Measurements from ENCODE around the gene GMPPA.

Gene GMPPA

GRCh38 chr2:219540784-219541504 is 42.3 kb downstream of the GMPPA start:
- DNase-seq (ENCODE audit: low read depth), result no peak

- DNase-seq (ENCODE audit: low read depth), result no peak
Measured at GRCh38 chr2:219541611-219542180, 43.0 kb downstream of the GMPPA start.

DNA sequence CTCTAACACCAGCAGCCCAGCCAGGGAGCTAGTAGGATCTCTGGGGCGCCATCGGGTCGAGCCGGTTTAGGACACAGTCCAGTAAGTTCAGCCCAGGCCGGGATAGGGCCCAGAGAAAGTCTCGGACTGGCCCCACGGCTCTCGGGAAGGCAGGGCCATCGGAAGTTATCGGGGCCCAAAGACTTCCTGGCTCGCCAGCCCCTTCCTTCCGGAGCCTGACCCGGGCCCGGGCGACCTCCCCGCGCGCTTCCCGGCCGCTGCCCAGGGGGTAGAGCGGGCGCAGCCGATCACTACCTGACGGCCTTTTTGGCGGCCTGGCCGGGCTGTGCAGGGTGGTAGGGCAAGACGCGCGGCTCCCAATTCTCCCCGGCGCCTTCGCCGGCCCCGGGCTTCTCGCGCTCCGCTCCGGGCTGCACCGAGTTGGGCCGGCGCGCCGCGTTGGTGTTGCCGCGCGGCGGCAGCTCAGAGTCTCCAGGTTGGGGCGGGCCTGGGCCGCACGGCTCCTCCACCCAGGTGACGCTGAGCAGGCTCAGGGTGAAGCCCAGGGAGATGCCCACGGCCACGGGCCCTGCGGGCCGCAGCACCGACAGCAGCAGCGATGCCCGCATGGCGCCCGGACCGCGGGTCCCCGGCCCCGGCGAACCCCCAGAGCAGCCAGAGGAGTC is 44.4 kb downstream of the GMPPA start:
- peak; percentile 11 for DNase-seq (ENCODE audit: low read depth)

GRCh38 chr2:219543596-219544358 is 45.1 kb downstream of the GMPPA start, which contains the start of the genes CHPF and TMEM198:
CHPF (minus strand) TSS chr2:219543809; CDS start chr2:219543538, 271 bp downstream.
TMEM198 (plus strand) TSS chr2:219544028; CDS start chr2:219544728, 700 bp downstream.
- DNase-seq (ENCODE audit: low read depth), result peak; percentile 95

- DNase-seq (ENCODE audit: low read depth), result no peak
Measured at GRCh38 chr2:219544567-219544966, 45.9 kb downstream of the GMPPA start.

GRCh38 chr2:219545295-219545942 is 46.7 kb downstream of the GMPPA start:
- no peak for DNase-seq (ENCODE audit: low read depth)

- no peak for DNase-seq (ENCODE audit: low read depth)
Measured at GRCh38 chr2:219545943-219546352, 47.3 kb downstream of the GMPPA start.

DNA sequence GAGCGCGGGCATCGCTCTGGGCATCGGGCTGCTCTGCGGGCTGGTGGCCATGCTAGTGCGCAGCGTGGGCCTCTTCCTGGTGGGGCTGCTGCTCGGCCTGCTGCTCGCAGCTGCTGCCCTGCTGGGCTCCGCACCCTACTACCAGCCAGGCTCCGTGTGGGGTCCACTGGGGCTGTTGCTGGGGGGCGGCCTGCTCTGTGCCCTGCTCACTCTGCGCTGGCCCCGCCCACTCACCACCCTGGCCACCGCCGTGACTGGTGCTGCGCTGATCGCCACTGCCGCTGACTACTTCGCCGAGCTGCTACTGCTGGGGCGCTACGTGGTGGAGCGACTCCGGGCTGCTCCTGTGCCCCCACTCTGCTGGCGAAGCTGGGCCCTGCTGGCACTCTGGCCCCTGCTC is 48.9 kb downstream of the GMPPA start:
- DNase-seq (ENCODE audit: low read depth), result no peak

DNA sequence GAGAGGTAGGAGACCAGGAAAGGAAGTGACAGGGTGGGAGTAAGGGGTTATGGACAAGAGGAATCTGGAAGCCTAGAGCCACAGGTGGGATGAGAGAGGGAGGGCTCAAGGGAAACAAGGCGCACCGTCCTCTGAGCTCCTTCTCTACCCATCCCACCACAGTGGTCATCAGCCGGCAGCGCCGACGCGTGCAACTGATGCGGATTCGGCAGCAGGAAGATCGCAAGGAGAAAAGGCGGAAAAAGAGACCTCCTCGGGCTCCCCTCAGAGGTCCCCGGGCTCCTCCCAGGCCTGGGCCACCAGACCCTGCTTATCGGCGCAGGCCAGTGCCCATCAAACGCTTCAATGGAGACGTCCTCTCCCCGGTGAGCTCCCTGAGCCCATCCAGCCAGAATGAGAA is 50.3 kb downstream of the GMPPA start:
- DNase-seq (ENCODE audit: low read depth), result no peak

DNA sequence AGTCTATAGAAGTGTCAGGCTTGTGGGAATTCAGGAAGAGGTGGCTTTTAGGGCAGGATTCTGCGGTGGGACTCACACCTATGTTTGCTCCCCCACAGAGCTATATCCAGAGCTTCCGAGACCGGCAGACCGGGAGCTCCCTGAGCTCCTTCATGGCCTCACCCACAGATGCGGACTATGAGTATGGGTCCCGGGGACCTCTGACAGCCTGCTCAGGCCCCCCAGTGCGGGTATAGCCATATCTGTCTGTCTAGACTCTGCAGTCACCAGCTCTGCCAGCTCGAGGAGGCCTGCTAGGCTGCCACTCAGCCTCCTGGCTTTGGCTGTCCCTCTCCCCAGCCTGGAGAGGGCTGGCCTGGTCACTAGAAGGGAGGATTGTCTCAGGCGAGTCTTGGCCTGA is 50.9 kb downstream of the GMPPA start:
- DNase-seq (ENCODE audit: low read depth), result no peak

GRCh38 chr2:219551441-219552381 is 53.0 kb downstream of the GMPPA start:
- DNase-seq (ENCODE audit: low read depth), result no peak

DNA sequence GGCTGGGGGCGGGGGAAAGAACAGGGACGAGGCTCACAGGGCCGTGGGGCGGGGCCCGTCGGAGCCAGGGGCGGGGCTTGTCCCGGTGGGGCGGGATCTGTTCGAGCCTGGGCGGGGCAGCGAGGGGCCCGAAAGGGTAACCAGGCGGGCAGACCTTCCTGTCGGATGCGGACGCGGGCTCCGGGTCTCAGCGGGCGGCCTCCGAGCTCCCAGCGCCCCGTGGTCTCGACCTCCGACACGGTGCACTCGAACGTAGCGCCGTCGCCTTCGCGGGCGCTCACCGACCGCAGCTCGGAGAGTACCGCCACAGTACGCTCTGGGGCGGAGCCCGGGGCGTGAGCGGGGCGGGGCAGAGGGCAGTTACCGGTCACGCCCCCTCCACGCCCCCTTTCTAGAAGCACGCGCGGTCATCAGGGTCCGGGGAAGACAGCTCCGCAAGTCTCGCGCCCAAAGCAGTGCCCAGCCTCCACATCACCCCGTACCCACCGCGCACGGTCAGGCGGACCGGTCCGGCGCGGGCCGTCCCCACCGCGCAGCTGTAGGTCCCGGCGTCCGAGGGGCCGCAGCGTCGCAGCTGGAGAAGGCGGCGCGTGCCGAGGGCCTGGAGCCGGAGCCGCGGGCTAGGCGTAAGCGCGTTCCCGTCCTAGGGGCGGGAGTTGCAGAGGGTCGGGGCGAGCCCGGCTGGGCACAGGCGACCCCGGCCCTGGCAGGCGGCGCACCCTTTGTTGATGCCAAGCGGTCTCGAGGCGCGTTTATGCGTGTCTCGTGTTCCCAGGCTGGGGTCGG is 53.9 kb downstream of the GMPPA start:
- peak; percentile 53 for DNase-seq (ENCODE audit: low read depth)

GRCh38 chr2:219553168-219553417 is 54.4 kb downstream of the GMPPA start:
- no peak for DNase-seq (ENCODE audit: low read depth)

DNA sequence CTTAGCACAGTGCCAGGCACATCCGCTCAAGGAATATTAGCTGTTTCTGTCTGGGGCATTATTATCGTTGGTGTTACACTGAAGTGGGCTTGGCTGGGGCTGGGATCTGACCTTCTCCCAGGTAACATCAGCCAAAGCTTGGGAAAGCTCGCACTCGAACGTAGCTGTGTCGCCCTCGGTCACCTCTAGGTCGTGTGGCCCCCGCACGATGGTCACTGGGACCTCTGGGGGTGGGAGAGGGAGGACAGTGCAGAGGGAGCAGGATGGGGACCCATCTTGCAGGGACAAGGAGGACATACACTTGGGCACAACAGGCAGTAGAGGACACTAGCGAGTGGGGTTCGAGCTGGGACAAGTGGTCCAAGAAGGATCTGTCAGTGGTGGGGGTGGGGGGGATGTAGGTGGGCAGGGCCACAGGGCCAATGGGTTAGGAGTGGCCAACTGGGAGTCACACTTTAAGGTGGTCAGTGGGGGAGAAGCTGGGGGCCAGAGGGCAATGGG is 54.8 kb downstream of the GMPPA start:
- no peak for DNase-seq (ENCODE audit: low read depth)

GRCh38 chr2:219554350-219554749 is 55.7 kb downstream of the GMPPA start:
- no peak for DNase-seq (ENCODE audit: low read depth)

- DNase-seq (ENCODE audit: low read depth), result no peak
Measured at GRCh38 chr2:219555956-219556355, 57.3 kb downstream of the GMPPA start.

- no peak for DNase-seq (ENCODE audit: low read depth)
Measured at GRCh38 chr2:219556413-219556812, 57.7 kb downstream of the GMPPA start.
